IMR-90 (cell line): Measurements from ENCODE around the gene NTPCR. TPM values are rescaled to one million over a fixed set of nuclear protein-coding genes. Genes with fewer than 3 reads are reported as not detected.

Experiments
- ATAC-seq: fragments of 200-7000 bp; cut with Tn5 transposase; 2 replicates; pipeline ENCODE4 v1.9.1; 2020; ENCODE audit warnings: low read depth, mild to moderate bottlenecking, moderate library complexity
- BruUV-seq: library from RNA; stranded (reverse); fragments of 400-500 nt; replicated peaks from 2 replicates; lab custom pipeline; 2021; lab: Mats Ljungman, UMichigan
- CTCF ChIA-PET: fragments of 300-600 bp; formaldehyde crosslinking; extraction: SDS; loops from one replicate; lab custom pipeline; 2021; ENCODE audit warnings: antibody characterized with exemption; lab: Yijun Ruan, JAX
- POLR2A ChIA-PET: fragments of 300-600 bp; sonication (Branson Sonifier 250); formaldehyde crosslinking; loops from one replicate; lab custom pipeline; 2022; ENCODE audit warnings: antibody characterized with exemption; ENCODE audit not compliant: unreplicated experiment; lab: Charles Lee
- DNase-seq: peaks from one replicate; pipeline ENCODE4 v3.0.0; 2013
- H2AFZ ChIP-seq: replicated peaks from 2 replicates; pipeline ENCODE3; 2013; ENCODE audit warnings: low read length, mild to moderate bottlenecking; ENCODE audit not compliant: poor library complexity
- H2AK5ac ChIP-seq: 2 replicates; pipeline ENCODE4 v1.6.1; 2013; ENCODE audit warnings: low read depth, low read length, inconsistent platforms
- H2AK9ac ChIP-seq: replicated peaks from 2 replicates; pipeline ENCODE3; 2013; ENCODE audit warnings: mild to moderate bottlenecking, low read depth, low read length, moderate library complexity; ENCODE audit not compliant: poor library complexity
- H2BK120ac ChIP-seq: 2 replicates; pipeline ENCODE4 v1.6.1; 2013; ENCODE audit warnings: low read depth, low read length, inconsistent platforms
- H2BK15ac ChIP-seq: 3 replicates; pipeline ENCODE4 v1.6.1; 2013; ENCODE audit warnings: low read depth, low read length, inconsistent platforms
- H2BK20ac ChIP-seq: 2 replicates; pipeline ENCODE4 v1.6.1; 2013; ENCODE audit warnings: low read depth, mild to moderate bottlenecking, inconsistent platforms, low read length, moderate library complexity
- H2BK5ac ChIP-seq: 2 replicates; pipeline ENCODE4 v1.6.1; 2013; ENCODE audit warnings: mild to moderate bottlenecking, low read depth, low read length, inconsistent platforms; ENCODE audit not compliant: poor library complexity, severe bottlenecking
- H3K14ac ChIP-seq: replicated peaks from 2 replicates; pipeline ENCODE4 v1.6.1; 2013; ENCODE audit warnings: low read depth, low read length, inconsistent platforms
- H3K18ac ChIP-seq: 2 replicates; pipeline ENCODE4 v1.6.1; 2013; ENCODE audit warnings: low read depth, low read length, control low read depth
- H3K23ac ChIP-seq: 2 replicates; pipeline ENCODE4 v1.6.1; 2013; ENCODE audit warnings: low read depth, low read length, inconsistent platforms
- H3K27ac ChIP-seq: 2 replicates; pipeline ENCODE4 v1.5.1; 2013; ENCODE audit warnings: mild to moderate bottlenecking, control low read depth, low read length; ENCODE audit not compliant: insufficient read depth
- H3K27me3 ChIP-seq: 2 replicates; pipeline ENCODE4 v1.6.1; 2013; ENCODE audit warnings: low read length; ENCODE audit not compliant: control insufficient read depth, insufficient read depth
- H3K36me3 ChIP-seq: 2 replicates; pipeline ENCODE4 v1.6.1; 2013; ENCODE audit warnings: low read length, mixed read lengths; ENCODE audit not compliant: control insufficient read depth, insufficient read depth
- H3K4ac ChIP-seq: 2 replicates; pipeline ENCODE4 v1.6.1; 2013; ENCODE audit warnings: low read depth, low read length, inconsistent platforms
- H3K4me1 ChIP-seq: 2 replicates; pipeline ENCODE4 v1.6.1; 2013; ENCODE audit warnings: low read length, mixed read lengths; ENCODE audit not compliant: control insufficient read depth, insufficient read depth
- H3K4me2 ChIP-seq: 2 replicates; pipeline ENCODE4 v1.6.1; 2013; ENCODE audit warnings: low read depth, mild to moderate bottlenecking, control low read depth, low read length, moderate library complexity
- H3K4me3 ChIP-seq: 2 replicates; pipeline ENCODE4 v1.5.1; 2013; ENCODE audit warnings: low read depth, mild to moderate bottlenecking, control low read depth, low read length, moderate library complexity; ENCODE audit not compliant: insufficient read depth
- H3K56ac ChIP-seq: 2 replicates; pipeline ENCODE4 v1.6.1; 2013; ENCODE audit warnings: low read length, inconsistent platforms; ENCODE audit not compliant: insufficient read depth; ENCODE audit errors: extremely low read depth
- H3K79me1 ChIP-seq, 2 experiments: 2 replicates each; pipeline ENCODE4 v1.6.1; 2013; ENCODE audit warnings: low read length in 2 of 2, inconsistent platforms in 1 of 2, low read depth in 1 of 2
- H3K9ac ChIP-seq: 2 replicates; pipeline ENCODE4 v1.6.1; 2013; ENCODE audit warnings: low read depth, low read length, control low read depth
- H3K9me1 ChIP-seq: 2 replicates; pipeline ENCODE4 v1.6.1; 2013; ENCODE audit warnings: low read length, inconsistent platforms; ENCODE audit not compliant: insufficient read depth
- H3K9me3 ChIP-seq: 2 replicates; pipeline ENCODE4 v1.6.1; 2013; ENCODE audit warnings: low read length; ENCODE audit not compliant: control insufficient read depth, insufficient read depth
- H4K20me1 ChIP-seq: 2 replicates; pipeline ENCODE4 v1.6.1; 2013; ENCODE audit warnings: low read length, inconsistent platforms; ENCODE audit not compliant: insufficient read depth
- H4K5ac ChIP-seq: 2 replicates; pipeline ENCODE4 v1.6.1; 2013; ENCODE audit warnings: mild to moderate bottlenecking, low read depth, low read length, control low read depth
- H4K8ac ChIP-seq, 2 experiments: 2 replicates each; pipeline ENCODE4 v1.6.1; 2013; ENCODE audit warnings: low read depth in 2 of 2, low read length in 2 of 2, control low read depth in 1 of 2, inconsistent platforms in 1 of 2
- H4K91ac ChIP-seq: 2 replicates; pipeline ENCODE4 v1.6.1; 2013; ENCODE audit warnings: low read depth, low read length, inconsistent platforms; ENCODE audit not compliant: insufficient read depth
- BHLHE40 ChIP-seq: fragments of 150-350 bp; IDR thresholded peaks from 2 replicates; pipeline ENCODE4 v1.6.1; 2016; ENCODE audit warnings: mild to moderate bottlenecking, low read depth, low read length
- CEBPB ChIP-seq: IDR thresholded peaks from 2 replicates; pipeline ENCODE4 v1.6.1; 2012; ENCODE audit warnings: low read depth, low read length, improper control_type of control experiment
- CHD1 ChIP-seq: IDR thresholded peaks from 2 replicates; pipeline ENCODE4 v1.6.1; 2012; ENCODE audit warnings: low read depth, low read length, improper control_type of control experiment
- CTCF ChIP-seq: conservative IDR thresholded peaks from 2 replicates; pipeline ENCODE4 v1.5.1; 2012; ENCODE audit warnings: mild to moderate bottlenecking, low read depth, low read length, improper control_type of control experiment
- ELK1 ChIP-seq: fragments of 150-350 bp; IDR thresholded peaks from 2 replicates; pipeline ENCODE4 v1.6.1; 2016; ENCODE audit warnings: low read depth, mild to moderate bottlenecking, low read length, moderate library complexity, borderline replicate concordance
- FOS ChIP-seq: fragments of 150-350 bp; IDR thresholded peaks from 2 replicates; pipeline ENCODE4 v1.6.1; 2016; ENCODE audit warnings: low read depth, low read length
- MAFK ChIP-seq: IDR thresholded peaks from 2 replicates; pipeline ENCODE4 v1.6.1; 2012; ENCODE audit warnings: low read depth, low read length, improper control_type of control experiment
- MAZ ChIP-seq: IDR thresholded peaks from 2 replicates; pipeline ENCODE4 v1.6.1; 2012; ENCODE audit warnings: low read depth, mild to moderate bottlenecking, low read length, improper control_type of control experiment, moderate library complexity, borderline replicate concordance
- MXI1 ChIP-seq: IDR thresholded peaks from 2 replicates; pipeline ENCODE4 v1.6.1; 2012; ENCODE audit warnings: low read depth, mild to moderate bottlenecking, low read length, moderate library complexity, borderline replicate concordance
- NFE2L2 ChIP-seq: fragments of 150-350 bp; IDR thresholded peaks from 2 replicates; pipeline ENCODE4 v1.6.1; 2016; ENCODE audit warnings: low read depth, mild to moderate bottlenecking, low read length
- POLR2A ChIP-seq: IDR thresholded peaks from 2 replicates; pipeline ENCODE4 v1.6.1; 2012; ENCODE audit warnings: mild to moderate bottlenecking, low read depth, low read length
- RAD21 ChIP-seq: IDR thresholded peaks from 2 replicates; pipeline ENCODE4 v1.6.1; 2012; ENCODE audit warnings: low read length, improper control_type of control experiment
- RCOR1 ChIP-seq: IDR thresholded peaks from 2 replicates; pipeline ENCODE4 v1.6.1; 2012; ENCODE audit warnings: mild to moderate bottlenecking, low read length, improper control_type of control experiment; ENCODE audit not compliant: insufficient replicate concordance
- RFX5 ChIP-seq: IDR thresholded peaks from 2 replicates; pipeline ENCODE4 v1.8.0; 2012; ENCODE audit warnings: low read depth, mild to moderate bottlenecking, low read length, moderate library complexity
- SMC3 ChIP-seq: fragments of 150-350 bp; IDR thresholded peaks from 2 replicates; pipeline ENCODE4 v1.6.1; 2016; ENCODE audit warnings: low read depth, mild to moderate bottlenecking, antibody characterized with exemption, low read length, moderate library complexity
- USF2 ChIP-seq: fragments of 150-350 bp; IDR thresholded peaks from 2 replicates; pipeline ENCODE4 v1.6.1; 2017; ENCODE audit warnings: mild to moderate bottlenecking, antibody characterized with exemption, low read length, low read depth
- WGBS, 2 experiments: methylation state at CpG; one replicate each; pipeline versions ENCODE4 v1.1.5 to v1.1.7; 2013; ENCODE audit warnings: missing lambda C conversion rate in 2 of 2; ENCODE audit not compliant: insufficient read length in 1 of 2; ENCODE audit errors: extremely low coverage in 2 of 2; 5-methylcytosine and 5-hydroxymethylcytosine counted together
- dilution Hi-C: fragments of 300-500 bp; cut with HindIII; formaldehyde crosslinking; loops from one replicate; pipeline ENCODE4 v1.14.3; 2018; ENCODE audit warnings: low sequenced_read_pairs; ENCODE audit not compliant: unreplicated experiment
- in situ Hi-C: fragments of 300-500 bp; cut with MboI; formaldehyde crosslinking; loops from 3 replicates; pipeline ENCODE4 v1.14.3; 2019; ENCODE audit warnings: low sequenced_read_pairs, inconsistent platforms, mixed read lengths
- intact Hi-C: fragments of 100-400 bp; cut with micrococcal nuclease; formaldehyde crosslinking; loops from 2 replicates; pipeline ENCODE4 v1.10.0; 2022
- polyA plus RNA-seq, 3 experiments: library from polyadenylated mRNA; depleted of rRNA; stranded (reverse); fragments of >200 nt; gene quantifications; 2 replicates each; pipeline ENCODE4 v1.2.3, GENCODE V29; 2012; ENCODE audit warnings: low replicate concordance in 1 of 3
- total RNA-seq: library from RNA; depleted of rRNA; stranded (reverse); fragments of >200 nt; gene quantifications from 2 replicates; pipeline ENCODE4 v1.2.3, GENCODE V29; 2012

NTPCR gene
- total and polyA plus RNA-seq, 2 of the 4 experiments (the other 2 are of a cell fraction), result 13.3 to 16.5 TPM

GRCh38 chr1:232993555-232993954 lies 43.1 kb downstream of the NTPCR start:
- Histone ChIP-seq H3K4me1 (peaks cover 3% of the 10 kb centered on the region), H2BK120ac (no peak overlapping the region), H3K18ac (no peak overlapping the region), H2AK9ac (no peak overlapping the region), H3K36me3 (peaks cover 16% of the 10 kb centered on the region), H4K91ac (no peak overlapping the region), H3K9ac (no peak overlapping the region), H4K8ac (no peak overlapping the region), H2AFZ (no peak overlapping the region), H3K27ac (no peak overlapping the region), H4K5ac (no peak overlapping the region), H2AK5ac (no peak overlapping the region), H4K20me1 (no peaks in the 10 kb centered on the region), H3K79me1 (no peaks in the 10 kb centered on the region), H2BK5ac (no peak overlapping the region), H3K14ac (no peak overlapping the region), H3K23ac (no peak overlapping the region), H3K4me2 (no peak overlapping the region), H3K9me1 (peaks cover 6% of the 10 kb centered on the region; the same call in 1 of the 2 replicates), H3K9me3 (peaks cover 6% of the 10 kb centered on the region; the same call in 1 of the 2 replicates), H3K56ac (no peak overlapping the region), H3K4me3 (no peak overlapping the region), H3K27me3 (no peaks in the 10 kb centered on the region), H2BK20ac (no peak overlapping the region), H3K4ac (no peak overlapping the region), H2BK15ac (no peak overlapping the region)
- in situ Hi-C loops, result no loop called here
- CTCF ChIA-PET, result no interaction called here
- TF ChIP-seq USF2, result no peak
- no peak for TF ChIP-seq FOS
- TF ChIP-seq RAD21, result no peak
- no peak for TF ChIP-seq RCOR1
- no peak for TF ChIP-seq MXI1
- TF ChIP-seq RFX5, result no peak
- TF ChIP-seq NFE2L2, result no peak
- no peak for TF ChIP-seq POLR2A
- no peak for TF ChIP-seq CTCF
- no peak for TF ChIP-seq SMC3
- TF ChIP-seq MAZ, result no peak
- no peak for TF ChIP-seq MAFK
- TF ChIP-seq CHD1, result no peak
- no peak for TF ChIP-seq CEBPB
- no peak for TF ChIP-seq BHLHE40
- TF ChIP-seq ELK1, result no peak
- BruUV-seq, result no TSS peak
- dilution Hi-C loops, result no loop called here
- DNase-seq, result no peak
- intact Hi-C loops, result no loop called here
- no CpG with 5 or more reads among the region's 3 CpGs for WGBS, 2 experiments
- POLR2A ChIA-PET, result no interaction called here
- no peak for ATAC-seq
